ENCODE data around the gene GNA15.
"Not testable (repeated sequence)": the region's sequence is repeated elsewhere in the genome, so short reads cannot be mapped to it uniquely, and the experiment has no call there.

GNA15 gene

DNA sequence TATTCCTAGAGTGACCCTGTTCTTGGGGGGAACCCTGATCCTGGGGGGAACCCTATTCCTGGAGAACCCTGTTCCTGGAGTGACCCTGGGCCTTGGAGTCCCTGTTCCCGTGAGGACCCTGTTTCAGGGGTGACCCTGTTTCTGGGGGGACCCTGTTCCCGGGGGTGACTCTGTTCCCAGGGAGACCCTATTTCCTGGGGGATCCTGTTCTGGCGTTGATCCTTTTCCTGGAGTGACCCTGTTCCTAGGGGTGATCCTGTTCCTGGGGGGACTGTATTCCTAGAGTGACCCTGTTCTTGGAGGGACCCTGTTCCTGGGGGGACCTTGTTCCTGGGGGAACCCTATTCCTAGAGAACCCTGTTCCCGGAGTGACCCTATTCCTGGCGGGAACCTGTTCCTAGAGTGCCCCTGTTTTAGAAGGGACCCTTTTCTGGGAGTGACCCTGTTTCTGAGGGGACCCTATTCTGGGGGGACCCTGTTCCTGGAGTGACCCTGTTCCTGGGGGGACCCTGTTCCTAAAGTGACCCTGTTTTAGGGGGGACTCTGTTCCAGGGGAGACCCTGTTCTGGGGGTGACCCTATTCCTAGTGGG is 15.0 kb downstream of the GNA15 start:
- no peak for FAIRE-seq

DNA sequence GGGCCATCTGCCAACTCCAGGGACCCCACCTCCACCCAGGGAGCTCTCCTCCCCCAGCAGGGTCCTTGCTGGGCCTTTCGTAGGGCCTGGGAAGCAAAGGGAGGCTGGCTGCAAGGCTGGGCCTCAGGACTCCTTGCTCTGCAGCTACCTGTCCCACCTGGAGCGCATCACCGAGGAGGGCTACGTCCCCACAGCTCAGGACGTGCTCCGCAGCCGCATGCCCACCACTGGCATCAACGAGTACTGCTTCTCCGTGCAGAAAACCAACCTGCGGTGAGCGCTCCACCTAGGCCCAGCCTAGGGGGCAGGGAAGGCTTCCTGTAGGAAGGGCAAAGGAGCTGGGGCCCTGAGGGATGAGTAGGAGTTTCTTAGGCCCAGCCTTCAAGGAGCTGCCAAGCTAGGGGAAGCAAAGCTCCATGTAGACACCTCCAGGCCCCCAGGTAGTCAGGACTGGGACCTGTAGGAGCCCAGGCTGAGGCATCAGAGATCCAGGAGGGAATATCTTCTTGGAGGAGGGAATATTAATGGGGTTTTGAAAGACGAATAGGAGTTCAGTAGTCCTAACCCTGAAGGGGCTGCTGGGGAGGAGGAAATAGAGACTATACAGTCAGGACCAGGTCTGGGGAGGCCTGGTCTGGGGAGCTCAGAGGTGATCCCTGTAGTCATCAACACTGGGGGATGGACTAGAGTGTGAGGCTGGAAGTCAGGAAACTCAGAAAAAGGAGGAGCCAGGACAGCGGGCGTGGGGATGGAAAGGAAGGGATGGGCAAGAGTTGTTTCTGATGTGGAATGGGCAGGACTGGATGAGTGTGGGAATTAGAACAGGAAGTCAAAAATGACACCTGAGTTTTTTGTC is 16.0 kb downstream of the GNA15 start:
- FAIRE-seq = no peak

DNA sequence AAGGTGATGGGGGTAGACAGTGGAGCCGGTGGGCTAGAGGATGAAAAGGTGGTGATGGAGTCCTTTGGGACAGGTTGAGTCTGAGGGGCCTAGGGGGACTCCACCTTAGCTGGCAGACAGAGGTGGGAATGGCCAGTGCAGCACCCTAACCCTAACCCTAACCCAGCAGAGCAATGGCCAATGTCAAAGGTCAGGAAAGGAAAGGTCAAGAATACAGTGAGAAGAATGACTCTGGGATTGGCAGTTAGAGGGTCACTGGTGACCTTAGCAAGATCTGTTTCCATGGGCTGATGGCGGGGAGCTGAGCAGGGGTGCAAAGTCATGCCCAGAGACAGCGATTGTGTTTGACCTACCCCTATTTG is 16.6 kb downstream of the GNA15 start:
- no peak for FAIRE-seq

DNA sequence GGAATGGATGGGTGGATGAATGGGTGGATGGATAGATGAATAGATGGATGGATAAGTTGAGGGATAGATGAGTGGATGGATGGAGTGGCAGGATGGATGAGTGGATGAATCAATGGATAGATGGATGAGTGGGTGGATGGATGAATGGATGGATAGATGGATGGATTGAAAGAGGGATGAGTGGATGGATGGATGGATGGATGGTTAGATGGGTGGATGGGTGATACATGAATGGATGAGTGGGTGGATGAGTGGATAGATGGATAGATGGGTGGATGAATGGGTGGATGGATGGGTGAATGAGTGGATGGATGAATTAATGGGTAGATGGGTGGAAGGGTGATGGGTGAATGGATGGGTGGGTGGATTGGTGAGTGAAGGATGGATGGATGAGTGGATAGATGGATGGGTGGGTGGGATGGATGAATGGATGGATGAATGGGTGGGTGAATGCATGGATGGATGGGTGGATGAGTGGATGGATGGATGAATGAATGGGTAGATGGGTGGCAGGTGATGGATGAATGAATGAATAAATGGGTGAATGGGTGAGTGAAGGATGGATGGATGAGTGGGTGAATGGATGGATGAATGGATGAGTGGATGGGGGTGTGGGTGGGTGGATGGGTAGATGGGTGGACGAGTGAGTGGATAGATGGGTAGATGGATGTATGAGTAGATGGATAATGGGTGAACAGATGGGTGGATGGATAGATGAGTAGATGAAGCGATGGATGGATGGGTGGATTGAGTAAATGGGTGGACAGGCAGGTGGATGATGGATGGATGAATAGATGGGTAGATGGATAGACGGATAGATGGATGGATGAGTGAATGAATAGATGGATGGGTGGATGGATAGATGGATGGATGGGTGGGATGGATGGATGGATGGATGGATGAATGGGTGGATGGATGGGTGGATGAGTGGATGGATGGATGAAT is 17.7 kb downstream of the GNA15 start:
- no peak for FAIRE-seq

DNA sequence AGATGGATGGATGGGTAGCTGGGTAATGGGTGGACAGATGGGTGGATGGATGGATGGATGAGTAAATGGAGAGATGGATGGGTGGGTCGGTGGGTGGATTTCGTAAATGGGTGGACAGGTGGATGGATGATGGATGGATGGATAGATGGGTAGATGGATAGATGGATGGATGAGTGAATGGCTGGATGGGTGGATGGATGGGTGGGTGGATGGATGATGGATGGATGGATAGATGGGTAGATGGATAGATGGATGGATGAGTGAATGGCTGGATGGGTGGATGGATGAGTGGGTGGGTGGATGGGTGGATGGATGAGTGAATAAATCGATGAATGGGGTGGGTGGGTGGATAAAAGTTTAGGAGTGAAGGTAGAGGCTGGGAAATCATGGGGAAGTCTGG is 18.6 kb downstream of the GNA15 start:
- FAIRE-seq = not testable (repeated sequence)

DNA sequence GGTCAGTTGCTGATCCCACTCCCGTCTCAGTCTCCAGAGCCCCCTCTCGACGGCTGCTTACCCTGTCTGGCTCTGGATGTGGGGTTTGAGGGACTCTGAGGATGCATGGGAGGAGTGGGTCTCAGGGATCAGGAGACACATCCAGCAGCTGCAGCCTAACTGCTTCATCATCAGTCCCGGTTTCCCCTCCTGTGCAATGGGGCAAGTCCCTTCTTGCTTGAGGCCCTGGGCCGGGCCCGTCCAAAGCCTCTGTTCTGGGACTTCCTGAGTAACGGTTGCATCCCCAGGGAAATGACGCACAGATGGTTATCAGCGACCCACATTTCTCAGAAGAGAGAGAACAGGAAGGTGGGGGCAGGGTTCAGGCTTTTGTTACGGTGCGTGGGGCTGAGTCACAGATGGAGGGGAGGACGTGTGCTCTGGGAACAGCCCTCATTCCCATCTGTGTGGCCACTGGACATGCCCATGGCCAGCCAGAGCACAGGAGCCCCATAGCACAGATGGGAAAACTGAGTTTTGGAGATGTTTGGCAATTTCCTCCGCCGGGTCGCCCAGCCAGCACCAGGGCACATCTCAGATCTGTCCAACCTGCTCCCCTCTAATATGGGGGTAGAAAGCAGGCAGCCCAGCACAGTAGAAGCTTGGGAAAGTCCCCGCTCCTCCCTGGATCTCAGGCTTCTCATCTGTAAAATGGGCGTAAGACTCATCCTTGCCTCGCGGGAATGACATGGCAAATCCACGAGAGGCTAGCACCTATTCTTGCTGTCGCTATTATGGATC is 19.3 kb downstream of the GNA15 start:
- FAIRE-seq = no peak

DNA sequence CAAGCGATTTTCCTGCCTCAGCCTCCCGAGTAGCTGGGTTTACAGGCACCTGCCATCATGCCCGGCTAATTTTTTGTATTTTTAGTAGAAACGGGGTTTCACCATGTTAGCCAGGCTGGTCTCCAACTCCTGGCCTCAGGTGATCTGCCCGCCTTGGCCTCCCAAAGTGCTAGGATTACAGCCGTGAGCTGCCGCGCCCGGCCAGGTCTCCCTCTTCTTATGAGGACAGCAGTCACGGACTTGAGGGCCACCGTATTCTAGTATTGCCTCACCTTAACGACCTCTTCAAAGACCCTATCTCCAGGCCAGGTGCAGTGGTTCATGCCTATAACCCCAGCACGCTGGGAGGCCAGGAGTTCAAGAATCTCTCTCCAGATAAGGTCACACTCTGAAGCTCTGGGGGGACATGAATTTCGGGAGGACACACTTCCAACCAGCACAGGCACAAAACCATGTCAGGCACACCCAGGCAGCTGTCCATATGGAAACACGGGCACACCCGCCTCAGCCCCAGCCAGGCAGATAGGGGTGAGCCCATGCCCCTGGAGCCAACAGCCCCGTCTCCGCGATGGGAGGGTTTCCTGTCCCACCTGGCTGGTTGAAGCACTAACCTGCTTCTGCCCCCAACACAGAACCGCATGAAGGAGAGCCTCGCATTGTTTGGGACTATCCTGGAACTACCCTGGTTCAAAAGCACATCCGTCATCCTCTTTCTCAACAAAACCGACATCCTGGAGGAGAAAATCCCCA is 21.4 kb downstream of the GNA15 start:
- no peak for FAIRE-seq

DNA sequence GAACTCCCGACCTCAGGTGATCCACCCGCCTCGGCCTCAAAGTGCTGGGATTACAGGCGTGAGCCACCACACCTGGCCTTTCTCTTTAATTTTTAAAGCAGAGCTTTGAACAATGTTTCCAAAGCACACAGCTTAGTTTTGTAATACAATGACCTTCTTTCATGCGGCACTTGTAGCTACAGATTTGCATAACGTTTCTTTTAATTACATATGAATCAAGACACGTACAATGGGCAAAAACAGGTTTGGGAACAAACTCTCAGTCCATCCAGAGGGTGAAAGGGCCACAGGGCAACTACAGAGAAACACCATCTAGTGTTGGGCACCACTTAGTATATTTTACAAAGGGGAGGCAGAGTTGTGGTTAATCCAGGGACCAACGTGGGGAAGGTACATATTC is 23.7 kb downstream of the GNA15 start:
- no peak for FAIRE-seq

DNA sequence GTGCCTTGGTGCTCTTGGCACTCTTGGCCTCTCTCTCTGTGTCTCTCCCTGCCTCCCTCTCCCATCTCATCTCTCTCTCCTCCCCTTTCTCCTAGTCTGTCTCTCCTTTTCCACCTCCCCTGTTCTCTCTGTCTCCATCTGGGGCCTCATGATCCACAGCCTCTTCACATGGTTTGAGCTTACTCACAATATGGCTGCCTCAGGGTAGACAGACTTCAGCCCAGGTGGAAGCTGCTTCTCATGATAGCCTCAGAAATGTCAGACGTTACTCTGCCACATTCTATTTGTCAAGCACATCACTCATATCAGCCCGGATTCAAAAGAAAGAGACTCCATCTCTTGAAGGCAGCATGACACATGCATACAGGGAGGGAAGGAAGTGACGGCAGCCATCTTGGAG is 24.4 kb downstream of the GNA15 start:
- no peak for FAIRE-seq

DNA sequence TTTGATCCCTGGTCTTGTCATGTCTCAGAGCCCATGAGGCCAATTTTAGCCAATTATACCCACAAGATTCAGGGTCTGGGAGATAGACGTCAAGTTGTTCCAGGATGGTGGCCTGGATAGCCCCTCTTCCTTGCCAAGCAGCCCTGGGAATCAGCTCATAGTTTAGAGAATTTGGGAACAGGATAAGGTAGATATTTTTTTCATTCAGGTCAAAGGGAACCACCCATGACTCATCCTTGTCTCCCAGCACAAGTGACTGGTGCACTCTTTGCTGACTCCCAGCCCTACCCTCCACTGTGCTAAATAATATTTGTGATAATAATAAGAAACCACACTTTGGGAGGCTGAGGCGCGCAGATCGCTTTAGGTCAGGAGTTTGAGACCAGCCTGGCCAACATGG is 25.6 kb downstream of the GNA15 start:
- FAIRE-seq = no peak

DNA sequence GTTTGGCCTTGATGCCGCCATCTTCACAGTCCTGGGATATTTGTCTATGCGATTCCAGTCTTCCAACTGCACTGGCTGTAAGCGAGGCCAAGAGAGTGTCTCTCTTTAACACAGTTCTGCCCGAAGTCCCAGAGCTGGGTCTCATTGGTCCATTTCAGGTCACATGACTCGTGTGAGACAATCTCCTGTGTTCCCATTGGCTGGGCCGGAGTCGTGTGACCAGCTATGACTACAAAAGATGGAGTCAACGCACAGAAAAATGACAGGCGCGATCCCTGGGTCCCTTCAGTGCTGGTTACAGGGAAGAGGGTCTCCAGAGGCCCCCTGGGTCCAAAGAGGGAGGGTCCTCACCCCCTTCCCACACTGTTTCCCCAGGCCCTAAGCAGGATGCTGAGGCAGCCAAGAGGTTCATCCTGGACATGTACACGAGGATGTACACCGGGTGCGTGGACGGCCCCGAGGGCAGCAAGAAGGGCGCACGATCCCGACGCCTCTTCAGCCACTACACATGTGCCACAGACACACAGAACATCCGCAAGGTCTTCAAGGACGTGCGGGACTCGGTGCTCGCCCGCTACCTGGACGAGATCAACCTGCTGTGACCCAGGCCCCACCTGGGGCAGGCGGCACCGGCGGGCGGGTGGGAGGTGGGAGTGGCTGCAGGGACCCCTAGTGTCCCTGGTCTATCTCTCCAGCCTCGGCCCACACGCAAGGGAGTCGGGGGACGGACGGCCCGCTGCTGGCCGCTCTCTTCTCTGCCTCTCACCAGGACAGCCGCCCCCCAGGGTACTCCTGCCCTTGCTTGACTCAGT is 26.8 kb downstream of the GNA15 start:
- FAIRE-seq = no peak

DNA sequence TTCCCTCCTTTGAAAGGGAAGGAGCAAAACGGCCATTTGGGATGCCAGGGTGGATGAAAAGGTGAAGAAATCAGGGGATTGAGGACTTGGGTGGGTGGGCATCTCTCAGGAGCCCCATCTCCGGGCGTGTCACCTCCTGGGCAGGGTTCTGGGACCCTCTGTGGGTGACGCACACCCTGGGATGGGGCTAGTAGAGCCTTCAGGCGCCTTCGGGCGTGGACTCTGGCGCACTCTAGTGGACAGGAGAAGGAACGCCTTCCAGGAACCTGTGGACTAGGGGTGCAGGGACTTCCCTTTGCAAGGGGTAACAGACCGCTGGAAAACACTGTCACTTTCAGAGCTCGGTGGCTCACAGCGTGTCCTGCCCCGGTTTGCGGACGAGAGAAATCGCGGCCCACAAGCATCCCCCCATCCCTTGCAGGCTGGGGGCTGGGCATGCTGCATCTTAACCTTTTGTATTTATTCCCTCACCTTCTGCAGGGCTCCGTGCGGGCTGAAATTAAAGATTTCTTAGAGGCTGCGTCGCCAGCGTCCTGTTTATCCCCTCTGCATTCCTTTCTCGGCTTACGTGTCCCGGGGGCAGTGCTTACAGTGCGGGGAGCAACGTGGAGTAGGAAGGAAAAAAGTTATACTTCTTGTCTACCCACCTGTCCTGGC is 27.5 kb downstream of the GNA15 start:
- FAIRE-seq = no peak

DNA sequence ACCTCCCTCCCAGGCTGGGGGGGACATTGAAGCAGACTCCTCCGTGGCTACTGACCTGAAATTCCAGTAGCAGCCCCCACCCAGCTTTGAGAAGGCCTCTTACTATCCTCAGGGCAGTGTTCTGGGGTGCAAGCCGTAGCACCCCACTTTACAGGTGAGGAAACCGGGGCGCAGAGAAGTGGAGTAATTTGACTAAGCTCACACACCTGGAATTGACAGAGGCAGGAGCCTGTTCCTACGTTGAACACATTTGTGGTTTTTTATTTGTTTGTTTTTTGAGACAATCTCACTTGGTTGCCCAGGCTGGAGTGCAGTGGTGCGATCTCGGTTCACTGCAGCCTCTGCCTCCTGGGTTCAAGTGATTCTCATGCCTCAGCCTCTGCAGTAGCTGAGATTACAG is 28.1 kb downstream of the GNA15 start:
- FAIRE-seq = no peak

DNA sequence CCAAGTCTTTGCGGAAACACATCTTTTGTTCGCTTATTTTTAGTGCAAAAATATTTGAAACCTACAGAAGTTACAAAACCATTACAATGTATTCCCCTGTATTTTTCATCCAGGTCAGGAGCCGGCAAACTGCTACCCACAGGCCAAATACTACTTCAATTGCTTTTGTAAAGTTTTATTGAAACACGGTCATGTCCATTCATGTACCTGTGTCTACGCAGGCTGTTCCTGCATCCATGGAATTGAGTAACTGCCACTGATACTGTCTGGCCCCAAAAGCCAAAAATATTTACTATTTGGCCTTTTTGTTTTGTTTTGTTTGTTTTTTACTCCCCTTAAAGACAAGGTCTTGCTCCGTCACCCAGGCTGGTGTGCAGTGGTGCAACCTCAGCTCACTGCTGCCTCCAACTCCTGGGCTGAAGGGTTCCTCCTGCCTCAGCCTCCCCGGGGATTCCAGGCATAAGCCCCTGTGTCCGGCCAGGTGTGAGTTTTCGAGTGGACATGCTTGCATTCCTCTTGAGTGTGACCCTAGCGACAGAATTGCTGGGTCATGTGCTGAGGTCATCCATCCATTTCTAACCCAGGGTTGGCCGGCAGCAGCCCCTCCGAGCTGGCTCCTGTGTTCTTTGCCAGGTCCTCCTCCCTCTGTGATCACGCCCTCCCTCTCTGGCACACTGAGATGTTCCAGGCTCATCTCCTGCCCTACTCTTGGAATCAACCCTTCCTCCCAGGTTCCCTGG is 31.9 kb downstream of the GNA15 start:
- no peak for FAIRE-seq

DNA sequence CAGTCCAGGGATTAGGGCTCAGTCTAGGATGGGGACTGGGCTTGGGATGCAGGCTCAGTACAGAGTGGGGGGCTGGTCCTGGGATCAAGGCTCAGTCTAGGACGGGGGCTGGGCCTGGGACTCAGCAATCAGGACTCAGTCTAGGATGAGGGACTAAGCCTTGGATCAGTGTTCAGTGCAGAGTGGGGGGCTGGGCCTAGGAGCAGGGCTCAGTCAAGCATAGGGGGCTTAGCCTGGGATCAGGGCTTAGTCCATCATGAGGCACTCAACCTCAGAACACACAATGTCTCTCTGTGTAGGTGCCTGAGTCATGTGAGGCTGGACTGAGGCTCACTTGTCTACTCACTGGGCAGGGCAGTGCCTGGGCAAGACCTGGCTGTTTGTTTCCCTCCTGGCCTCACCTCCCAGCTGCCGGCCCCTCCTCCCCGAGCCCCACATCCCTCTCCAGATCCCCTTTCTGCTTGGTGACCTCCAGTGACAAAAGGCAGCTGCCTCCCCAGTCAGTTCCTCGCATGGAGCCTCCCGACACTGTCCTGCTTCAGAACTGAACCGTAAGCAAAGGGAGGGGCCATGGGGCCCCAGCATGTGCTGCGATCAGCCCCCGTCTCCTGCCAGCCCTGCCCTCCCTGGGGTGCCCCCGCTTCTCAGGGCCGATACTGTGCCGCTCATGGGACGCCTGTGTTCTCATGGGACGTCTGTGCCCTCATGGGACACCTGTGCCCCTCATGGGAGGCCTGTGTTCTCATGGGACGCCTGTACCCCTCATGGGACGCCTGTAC is 36.2 kb downstream of the GNA15 start:
- FAIRE-seq = no peak

DNA sequence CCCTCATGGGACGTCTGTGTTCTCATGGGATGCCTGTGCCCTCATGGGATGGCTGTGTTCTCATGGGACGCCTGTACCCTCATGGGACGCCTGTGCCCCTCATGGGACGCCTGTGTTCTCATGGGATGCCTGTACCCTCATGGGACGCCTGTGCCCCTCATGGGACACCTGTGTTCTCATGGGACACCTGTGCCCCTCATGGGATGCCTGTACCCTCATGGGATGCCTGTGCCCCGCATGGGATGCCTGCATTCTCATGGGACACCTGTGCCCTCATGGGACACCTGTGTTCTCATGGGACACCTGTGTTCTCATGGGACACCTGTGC is 36.8 kb downstream of the GNA15 start:
- not testable (repeated sequence) for FAIRE-seq

DNA sequence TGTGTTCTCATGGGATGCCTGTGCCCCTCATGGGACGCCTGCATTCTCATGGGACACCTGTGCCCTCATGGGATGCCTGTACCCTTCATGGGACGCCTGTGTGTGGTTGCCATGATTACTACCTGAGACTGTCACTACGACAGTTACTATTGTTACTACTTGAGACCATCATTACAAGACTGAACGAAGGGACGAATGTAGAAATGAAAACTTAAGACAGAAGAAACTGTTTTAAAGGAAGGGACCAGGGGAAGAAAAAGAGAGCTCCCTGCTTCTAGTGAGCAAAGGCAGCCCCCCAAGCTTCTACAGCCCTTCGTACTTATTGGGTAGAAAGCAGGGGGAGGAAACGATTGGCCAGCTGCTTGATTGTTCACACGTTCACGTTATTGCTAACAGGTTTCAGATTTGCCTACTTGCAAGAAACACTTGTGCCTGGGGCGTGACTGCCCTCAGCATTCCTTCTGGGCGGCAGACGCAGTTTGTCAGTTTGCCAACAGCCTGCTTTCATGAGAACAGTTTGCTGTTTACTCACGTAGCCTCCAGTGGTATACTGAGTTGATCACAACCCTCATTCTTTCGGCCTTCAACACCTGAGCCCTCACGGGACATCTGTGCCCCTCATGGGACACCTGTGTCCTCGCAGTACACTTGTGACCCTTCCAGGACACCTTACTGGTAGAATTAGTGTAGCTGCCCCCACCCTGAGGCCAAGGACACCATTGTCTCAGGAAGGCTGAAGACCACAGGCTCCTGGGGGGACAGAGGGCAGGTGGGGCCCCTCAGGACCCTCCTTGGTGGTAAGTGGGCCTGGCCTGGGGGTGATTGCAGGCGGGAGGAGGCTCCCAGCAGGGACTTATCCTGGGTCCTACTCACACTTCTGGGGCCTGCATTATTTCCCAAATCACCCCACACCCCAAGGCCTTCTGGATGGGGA is 40.2 kb downstream of the GNA15 start:
- no peak for FAIRE-seq

Data from G401.6 (cell line).